ENCODE results near the gene CMTM7.

CMTM7 gene

GRCh38 chr3:32414522-32415202 is 23.0 kb downstream of the CMTM7 start:
- DNase-seq: peak; percentile 20

- no peak for DNase-seq
Observed at GRCh38 chr3:32419742-32420125, 28.1 kb downstream of the CMTM7 start.

GRCh38 chr3:32420126-32421038 is 28.7 kb downstream of the CMTM7 start:
- DNase-seq: no peak

GRCh38 chr3:32421185-32421584 is 29.5 kb downstream of the CMTM7 start:
- DNase-seq: no peak

- peak; percentile 66 for DNase-seq
Observed at GRCh38 chr3:32421991-32422859, 30.6 kb downstream of the CMTM7 start.

GRCh38 chr3:32422943-32423342 is 31.3 kb downstream of the CMTM7 start:
- DNase-seq: no peak

GRCh38 chr3:32423534-32423933 is 31.9 kb downstream of the CMTM7 start:
- no peak for DNase-seq

GRCh38 chr3:32423956-32424557 is 32.4 kb downstream of the CMTM7 start:
- DNase-seq: no peak

- no peak for DNase-seq
Observed at GRCh38 chr3:32424581-32425250, 33.1 kb downstream of the CMTM7 start.

GRCh38 chr3:32428092-32429068 is 36.7 kb downstream of the CMTM7 start:
- no peak for DNase-seq

- DNase-seq: no peak
Observed at GRCh38 chr3:32430900-32431299, 39.2 kb downstream of the CMTM7 start.

GRCh38 chr3:32431481-32431880 is 39.8 kb downstream of the CMTM7 start:
- DNase-seq: no peak

- DNase-seq: no peak
Observed at GRCh38 chr3:32432045-32432710, 40.5 kb downstream of the CMTM7 start.

GRCh38 chr3:32432711-32433530 is 41.3 kb downstream of the CMTM7 start:
- DNase-seq: no peak

- DNase-seq: no peak
Observed at GRCh38 chr3:32434206-32434605, 42.6 kb downstream of the CMTM7 start.

GRCh38 chr3:32435911-32436815 is 44.5 kb downstream of the CMTM7 start:
- DNase-seq: no peak

GRCh38 chr3:32436816-32437189 is 45.1 kb downstream of the CMTM7 start:
- DNase-seq: no peak

GRCh38 chr3:32437896-32438295 is 46.2 kb downstream of the CMTM7 start:
- no peak for DNase-seq
